ENCODE data around the gene CCL28. TPM values are rescaled to one million over a fixed set of nuclear protein-coding genes. Genes with fewer than 3 reads are reported as not detected.
"Not testable (repeated sequence)": the region's sequence is repeated elsewhere in the genome, so short reads cannot be mapped to it uniquely, and the experiment has no call there.

CCL28 gene
- total RNA-seq, 2 experiments from 2014 or later, result 17.1 to 18.0 TPM

DNA sequence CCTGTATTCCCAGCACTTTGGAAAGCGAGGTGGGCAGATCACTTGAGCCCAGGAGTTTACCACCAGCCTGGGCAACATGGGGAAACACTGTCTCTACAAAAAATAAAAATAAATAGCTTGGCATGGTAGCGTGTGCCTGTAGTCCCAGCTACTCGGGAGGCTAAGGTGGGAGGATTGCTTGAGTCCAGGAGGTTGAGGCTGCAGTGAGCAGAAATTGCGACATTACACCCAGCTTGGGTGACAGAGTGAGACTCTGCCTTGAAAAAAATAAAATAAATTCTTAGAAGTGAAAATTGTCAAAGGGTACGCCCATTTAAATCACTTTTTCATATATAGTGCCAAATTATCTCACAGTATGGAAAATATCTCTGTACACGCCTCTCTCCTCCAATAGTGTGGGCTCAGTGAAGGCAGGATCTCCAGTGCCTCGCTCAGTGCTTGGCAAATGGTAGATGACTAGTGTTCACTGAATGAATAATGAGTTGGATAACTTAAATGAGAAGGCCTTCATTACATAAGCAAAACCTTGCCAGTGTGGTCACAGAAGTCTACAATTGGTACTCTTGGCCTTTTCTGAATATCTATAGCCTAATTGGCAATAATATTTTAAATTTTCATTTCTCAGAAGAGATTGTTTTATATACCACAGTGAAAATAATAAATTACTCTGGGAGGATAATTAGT lies 9.4 kb upstream of the CCL28 start:
- H3K4me3 Mint-ChIP-seq, result no peak overlapping the region
- H3K4me1 Mint-ChIP-seq, result peaks cover 2% of the 10 kb centered on the region
- POLR2A ChIA-PET, result no interaction called here
- H3K27ac Mint-ChIP-seq, result no peak overlapping the region
- H3K27me3 Mint-ChIP-seq, result peaks cover 3% of the 10 kb centered on the region
- H3K36me3 Mint-ChIP-seq, result no peaks in the 10 kb centered on the region
- no peaks in the 10 kb centered on the region for H3K9me3 Mint-ChIP-seq
- DNase-seq (no peak), ATAC-seq (ENCODE audit: low read depth) (no peak)

DNA sequence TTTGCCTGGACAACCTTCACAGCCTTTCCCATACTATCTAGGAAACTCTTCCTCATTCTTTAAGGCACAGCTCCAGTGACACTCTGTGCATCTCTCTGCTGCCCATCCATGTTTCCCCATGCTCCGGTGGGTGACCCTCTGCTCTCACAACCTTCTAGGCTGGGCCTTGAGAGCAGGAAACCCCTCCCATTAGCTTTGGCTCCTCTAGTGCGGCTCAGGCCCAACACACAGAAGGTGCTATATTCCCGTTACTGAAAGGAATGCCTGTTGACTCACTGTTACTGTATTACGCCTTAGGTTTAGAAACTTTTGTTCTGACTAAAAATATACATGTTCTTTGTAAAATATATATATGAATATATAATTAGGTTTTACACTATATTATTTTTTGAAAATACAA lies 8.1 kb upstream of the CCL28 start:
- Mint-ChIP-seq H3K27me3 (peaks cover 6% of the 10 kb centered on the region), H3K9me3 (no peaks in the 10 kb centered on the region), H3K36me3 (no peaks in the 10 kb centered on the region), H3K4me1 (peaks cover 2% of the 10 kb centered on the region), H3K27ac (no peak overlapping the region), H3K4me3 (no peak overlapping the region)
- ATAC-seq (ENCODE audit: low read depth), result no peak
- POLR2A ChIA-PET, result no interaction called here
- DNase-seq, result no peak

GRCh38 chr5:43418561-43418960 lies 6.4 kb upstream of the CCL28 start:
- Mint-ChIP-seq H3K27me3 (peaks cover 3% of the 10 kb centered on the region), H3K9me3 (no peaks in the 10 kb centered on the region), H3K4me1 (peaks cover 2% of the 10 kb centered on the region), H3K27ac (no peak overlapping the region), H3K36me3 (no peaks in the 10 kb centered on the region), H3K4me3 (no peak overlapping the region)
- POLR2A ChIA-PET, result no interaction called here
- DNase-seq (no peak), ATAC-seq (ENCODE audit: low read depth) (no peak)

GRCh38 chr5:43416803-43417394 lies 4.7 kb upstream of the CCL28 start:
- POLR2A ChIA-PET, result no interaction called here
- Mint-ChIP-seq H3K4me1 (peaks cover 2% of the 10 kb centered on the region), H3K36me3 (no peaks in the 10 kb centered on the region), H3K27ac (no peak overlapping the region), H3K9me3 (no peaks in the 10 kb centered on the region), H3K4me3 (no peak overlapping the region), H3K27me3 (peaks cover 3% of the 10 kb centered on the region)
- ATAC-seq (ENCODE audit: low read depth) (no peak), DNase-seq (no peak)

DNA sequence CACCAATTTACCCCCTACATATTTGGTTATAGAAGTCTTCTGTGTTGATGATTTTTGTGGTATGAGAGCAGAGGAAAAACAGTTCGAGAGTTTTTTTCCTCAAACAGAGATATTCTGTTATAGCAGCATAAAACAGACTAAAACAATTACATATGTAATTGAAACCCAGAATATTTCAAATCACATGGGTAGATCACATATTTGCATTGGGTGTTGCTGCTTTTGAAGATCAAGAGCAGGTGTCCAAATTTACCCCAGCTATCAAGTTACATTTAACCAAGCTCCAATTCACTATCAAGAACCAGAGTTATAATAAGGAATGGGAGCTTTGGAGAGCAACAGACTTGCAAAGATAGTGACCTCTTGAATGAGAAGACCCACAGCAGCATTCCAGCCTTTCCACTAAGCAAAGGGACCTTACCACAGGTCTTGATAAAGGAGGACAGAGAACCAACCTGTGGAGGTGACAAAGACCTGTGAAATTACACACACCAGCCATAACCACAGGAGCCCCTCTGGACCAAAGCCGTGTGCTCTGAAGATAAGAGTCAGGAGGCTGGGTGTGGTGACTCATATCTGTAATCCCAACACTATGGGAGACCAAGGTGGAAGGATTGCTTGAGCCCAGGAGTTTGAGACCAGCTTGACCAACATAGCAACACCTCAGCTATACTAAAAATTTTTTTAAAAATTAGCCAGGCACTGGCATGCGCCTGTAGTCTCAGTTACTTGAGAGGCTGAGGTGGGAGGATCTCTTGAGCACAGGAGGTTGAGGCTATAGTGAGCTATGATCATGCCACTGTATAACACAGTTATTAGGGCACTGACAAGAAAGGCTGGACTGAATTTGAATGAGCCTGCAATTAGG lies 4.0 kb upstream of the CCL28 start:
- Mint-ChIP-seq H3K27ac (no peak overlapping the region), H3K36me3 (no peaks in the 10 kb centered on the region), H3K4me1 (peaks cover 2% of the 10 kb centered on the region), H3K27me3 (peaks cover 3% of the 10 kb centered on the region), H3K9me3 (no peaks in the 10 kb centered on the region), H3K4me3 (no peak overlapping the region)
- DNase-seq, result no peak
- POLR2A ChIA-PET, result no interaction called here
- ATAC-seq (ENCODE audit: low read depth), result no peak

DNA sequence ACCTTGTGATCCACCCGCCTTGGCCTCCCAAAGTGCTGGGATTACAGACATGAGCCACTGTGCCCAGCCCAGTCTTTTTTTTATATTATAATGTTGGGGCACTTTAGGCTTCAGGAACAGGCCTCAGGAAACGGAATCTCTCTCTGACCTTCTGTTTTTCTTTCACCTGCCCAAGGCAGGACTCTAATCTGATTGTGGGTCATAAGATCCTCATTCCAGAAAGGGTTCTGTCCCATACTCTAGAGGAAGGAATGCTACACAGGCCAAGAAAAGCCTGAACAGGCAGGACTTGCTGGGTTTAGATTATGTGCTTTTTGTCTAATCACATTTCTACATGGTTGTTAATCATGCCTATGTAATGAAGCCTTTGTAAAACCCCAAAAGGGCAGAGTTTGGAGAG lies 1.8 kb upstream of the CCL28 start:
- Mint-ChIP-seq H3K27me3 (peaks cover 3% of the 10 kb centered on the region), H3K36me3 (no peaks in the 10 kb centered on the region), H3K4me3 (no peak overlapping the region), H3K27ac (no peak overlapping the region), H3K9me3 (no peaks in the 10 kb centered on the region), H3K4me1 (peaks cover 2% of the 10 kb centered on the region)
- DNase-seq (no peak), ATAC-seq (ENCODE audit: low read depth) (no peak)
- POLR2A ChIA-PET, result no interaction called here

DNA sequence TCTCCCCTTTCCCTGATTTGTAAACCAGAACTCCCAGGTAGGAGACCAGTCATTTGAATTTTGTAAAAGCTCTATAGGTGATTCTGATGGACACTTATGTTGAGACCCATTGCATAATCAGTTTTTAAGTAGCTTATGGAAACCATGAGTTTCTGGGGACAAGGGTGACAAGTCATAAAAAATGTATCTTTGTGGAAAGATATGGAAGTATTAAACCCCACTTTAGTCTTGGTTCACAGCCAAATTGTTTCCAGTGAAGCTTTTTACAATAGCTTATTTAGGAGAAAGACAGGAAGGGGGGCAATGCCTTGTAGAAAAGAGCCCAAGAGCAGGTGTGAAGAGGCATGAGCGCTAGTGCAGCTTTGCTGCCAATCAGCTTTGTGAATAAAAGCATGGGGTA lies 453 bp upstream of the CCL28 start:
- peaks cover 2% of the 10 kb centered on the region for H3K4me1 Mint-ChIP-seq
- H3K27me3 Mint-ChIP-seq, result peaks cover 3% of the 10 kb centered on the region
- H3K4me3 Mint-ChIP-seq, result no peak overlapping the region
- H3K27ac Mint-ChIP-seq, result no peak overlapping the region
- no peaks in the 10 kb centered on the region for H3K36me3 Mint-ChIP-seq
- no peaks in the 10 kb centered on the region for H3K9me3 Mint-ChIP-seq
- DNase-seq (no peak), ATAC-seq (ENCODE audit: low read depth) (no peak)
- POLR2A ChIA-PET, result no interaction called here

DNA sequence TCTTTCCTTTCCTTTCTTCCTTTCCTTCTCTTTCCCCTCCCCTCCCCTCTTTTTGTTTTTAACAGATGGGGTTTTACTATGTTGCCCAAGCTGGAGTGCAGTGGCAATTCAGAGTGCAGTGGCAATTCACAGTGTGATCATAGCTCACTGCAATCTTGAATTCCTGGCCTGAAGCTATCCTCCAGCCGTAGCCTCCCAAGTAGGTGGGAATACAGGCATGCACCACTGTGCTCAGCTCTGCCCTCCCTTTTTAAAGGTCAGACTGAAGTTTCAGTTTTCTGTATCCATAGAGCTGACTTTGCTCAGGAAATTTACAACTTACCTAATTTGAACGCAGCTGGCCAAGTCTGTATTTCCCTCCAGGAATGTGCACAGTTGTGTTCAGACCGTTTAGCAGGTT lies 696 bp downstream of the CCL28 start:
- ATAC-seq (ENCODE audit: low read depth), result no peak
- DNase-seq, result no peak
- Mint-ChIP-seq H3K36me3 (peaks cover 4% of the 10 kb centered on the region), H3K4me3 (no peak overlapping the region), H3K27me3 (peaks cover 3% of the 10 kb centered on the region), H3K27ac (no peak overlapping the region), H3K9me3 (peaks cover 3% of the 10 kb centered on the region), H3K4me1 (no peaks in the 10 kb centered on the region)
- POLR2A ChIA-PET, result no interaction called here

DNA sequence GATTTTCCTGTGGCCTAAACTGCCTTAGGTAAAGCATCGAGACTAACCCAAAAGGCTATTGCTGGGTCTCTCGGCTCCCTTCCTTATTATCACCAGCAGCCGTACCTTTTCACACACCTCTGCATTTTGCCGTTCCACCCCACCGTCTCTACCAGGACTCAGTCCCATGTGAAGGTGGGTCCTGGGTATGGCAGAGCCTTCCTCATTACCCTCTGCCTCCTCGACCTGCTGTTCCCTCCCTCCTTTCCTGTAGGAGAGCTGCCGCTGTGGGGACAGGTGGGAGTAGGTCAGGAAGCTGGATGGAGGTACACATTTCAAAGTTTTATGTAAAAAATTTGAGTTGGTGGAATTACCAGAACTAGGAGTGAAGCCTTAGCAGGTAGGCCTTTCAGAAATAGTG lies 1.8 kb downstream of the CCL28 start:
- Mint-ChIP-seq H3K4me1 (no peaks in the 10 kb centered on the region), H3K9me3 (peaks cover 6% of the 10 kb centered on the region), H3K27ac (no peak overlapping the region), H3K27me3 (peaks cover 1% of the 10 kb centered on the region), H3K36me3 (peaks cover 6% of the 10 kb centered on the region), H3K4me3 (no peak overlapping the region)
- POLR2A ChIA-PET, result no interaction called here
- DNase-seq (no peak), ATAC-seq (ENCODE audit: low read depth) (no peak)

- no peak for DNase-seq
- Mint-ChIP-seq H3K27ac (no peak overlapping the region), H3K36me3 (peaks cover 8% of the 10 kb centered on the region), H3K9me3 (peaks cover 10% of the 10 kb centered on the region), H3K4me3 (no peak overlapping the region), H3K4me1 (no peaks in the 10 kb centered on the region), H3K27me3 (peaks cover 3% of the 10 kb centered on the region)
- no peak for ATAC-seq (ENCODE audit: low read depth)
- POLR2A ChIA-PET, result no interaction called here
Observed at GRCh38 chr5:43409809-43410271, 2.4 kb downstream of the CCL28 start.

- POLR2A ChIA-PET; DNase-seq; ATAC-seq (ENCODE audit: low read depth); H3K27ac Mint-ChIP-seq; H3K27me3 Mint-ChIP-seq; H3K4me3 Mint-ChIP-seq: not testable (repeated sequence)
- peaks cover 11% of the 10 kb centered on the region for H3K4me1 Mint-ChIP-seq
- H3K9me3 Mint-ChIP-seq, result peaks cover 23% of the 10 kb centered on the region
- peaks cover 42% of the 10 kb centered on the region for H3K36me3 Mint-ChIP-seq
Observed at GRCh38 chr5:43402524-43403066, 9.6 kb downstream of the CCL28 start.

- H3K36me3 Mint-ChIP-seq, result peaks cover 40% of the 10 kb centered on the region
- POLR2A ChIA-PET, result no interaction called here
- ATAC-seq (ENCODE audit: low read depth) (no peak), DNase-seq (no peak)
- peaks cover 21% of the 10 kb centered on the region for H3K9me3 Mint-ChIP-seq
- H3K27me3 Mint-ChIP-seq, result peaks cover 6% of the 10 kb centered on the region
- no peak overlapping the region for H3K4me3 Mint-ChIP-seq
- H3K27ac Mint-ChIP-seq, result no peak overlapping the region
- peaks cover 12% of the 10 kb centered on the region for H3K4me1 Mint-ChIP-seq
Observed at GRCh38 chr5:43401827-43402226, 10.4 kb downstream of the CCL28 start.

DNA sequence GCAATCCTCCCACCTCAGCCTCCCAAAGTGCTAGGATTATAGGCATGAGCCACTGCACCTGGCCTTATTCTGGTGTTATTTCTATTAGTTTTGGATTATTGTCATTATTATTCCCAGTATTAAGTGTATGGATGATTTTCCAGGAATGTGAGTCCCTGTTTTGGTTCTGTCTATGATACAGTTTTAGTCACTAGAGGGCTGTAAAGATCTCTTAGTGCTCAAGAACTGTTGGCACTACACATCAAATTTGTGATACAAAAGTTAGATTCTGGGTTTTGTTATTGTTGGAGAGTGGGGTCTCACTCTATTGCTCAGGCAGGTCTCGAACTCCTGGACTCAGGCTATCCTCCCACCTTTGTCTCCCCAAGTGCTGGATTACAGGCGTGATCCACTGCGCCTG lies 12.1 kb downstream of the CCL28 start:
- no peak for DNase-seq
- peaks cover 36% of the 10 kb centered on the region for H3K36me3 Mint-ChIP-seq
- no peak overlapping the region for H3K27ac Mint-ChIP-seq
- peaks cover 14% of the 10 kb centered on the region for H3K9me3 Mint-ChIP-seq
- no peak for ATAC-seq (ENCODE audit: low read depth)
- H3K4me3 Mint-ChIP-seq, result no peak overlapping the region
- H3K4me1 Mint-ChIP-seq, result peaks cover 15% of the 10 kb centered on the region
- peaks cover 6% of the 10 kb centered on the region for H3K27me3 Mint-ChIP-seq
- POLR2A ChIA-PET, result interaction anchor here (0.6 kb wide), 1 partner anchor 175 kb away, joined by 7 read pairs; no protein-coding TSS in a partner anchor

All from activated naive CD8-positive, alpha-beta T cell treated with anti-CD3 and anti-CD28 coated beads, Interleukin-2, amount 10 ng/mL, durations not matched to agents 7 days and 5 days (primary cell).